Smooth muscle cell (in vitro differentiated cells): ENCODE measurements around the gene MUSTN1. TPM values are rescaled to one million over a fixed set of nuclear protein-coding genes. Genes with fewer than 3 reads are reported as not detected.

Experiments used
- DNase-seq: peaks from one replicate; lab custom pipeline; 2025; ENCODE audit not compliant: unreplicated experiment; lab: John Stamatoyannopoulos, UW
- H2AFZ ChIP-seq: fragments of 200-600 bp; sonication (generic); 2 replicates; pipeline ENCODE4 v1.6.0; 2016; ENCODE audit warnings: antibody characterized with exemption, low read depth, mild to moderate bottlenecking
- H3F3A ChIP-seq: fragments of 200-600 bp; sonication (generic); 2 replicates; pipeline ENCODE4 v1.6.0; 2017; ENCODE audit warnings: antibody characterized with exemption, low read depth
- H3K27ac ChIP-seq: fragments of 200-600 bp; sonication (generic); 2 replicates; pipeline ENCODE4 v1.5.1; 2016; ENCODE audit warnings: low read depth, mild to moderate bottlenecking
- H3K27me3 ChIP-seq: fragments of 200-600 bp; sonication (generic); 2 replicates; pipeline ENCODE4 v1.6.1; 2016; ENCODE audit warnings: low read depth, mild to moderate bottlenecking
- H3K36me3 ChIP-seq: fragments of 200-600 bp; sonication (generic); 2 replicates; pipeline ENCODE4 v1.5.1; 2016; ENCODE audit warnings: low read depth
- H3K4me1 ChIP-seq: fragments of 200-600 bp; sonication (generic); 2 replicates; pipeline ENCODE4 v1.5.1; 2016; ENCODE audit warnings: low read depth
- H3K4me2 ChIP-seq: fragments of 200-600 bp; sonication (generic); 2 replicates; pipeline ENCODE4 v1.6.0; 2016; ENCODE audit warnings: mild to moderate bottlenecking
- H3K4me3 ChIP-seq: fragments of 200-600 bp; sonication (generic); 2 replicates; pipeline ENCODE4 v1.5.1; 2016; ENCODE audit warnings: mild to moderate bottlenecking
- H3K79me2 ChIP-seq: fragments of 200-600 bp; sonication (generic); 2 replicates; pipeline ENCODE4 v1.6.0; 2016; ENCODE audit warnings: low read depth, mild to moderate bottlenecking
- H3K9ac ChIP-seq: fragments of 200-600 bp; sonication (generic); 2 replicates; pipeline ENCODE4 v1.6.0; 2016; ENCODE audit warnings: low read depth
- H3K9me3 ChIP-seq: fragments of 200-600 bp; sonication (generic); replicated peaks from 2 replicates; pipeline ENCODE4 v1.5.1; 2016; ENCODE audit warnings: low read depth
- H4K20me1 ChIP-seq: fragments of 200-600 bp; sonication (generic); 2 replicates; pipeline ENCODE4 v1.6.0; 2016; ENCODE audit warnings: low read depth
- CTCF ChIP-seq: fragments of 200-600 bp; sonication (generic); IDR thresholded peaks from 2 replicates; pipeline ENCODE4 v1.5.1; 2017; ENCODE audit warnings: borderline replicate concordance, mild to moderate bottlenecking, antibody characterized with exemption; ENCODE audit not compliant: insufficient read depth, poor library complexity, severe bottlenecking
- WGBS: methylation state at CpG from one replicate; pipeline ENCODE4 v1.1.7; 2016; ENCODE audit warnings: low lambda C conversion rate; 5-methylcytosine and 5-hydroxymethylcytosine counted together
- polyA plus RNA-seq: library from polyadenylated mRNA; unstranded; fragments of >200 nt; fragmentation: Nextera tagmentation; extraction: Ambion mirVana; gene quantifications from 2 replicates; pipeline ENCODE4 v1.2.1, GENCODE V29; 2016
- total RNA-seq: library from RNA; depleted of rRNA; stranded (reverse); fragments of >200 nt; gene quantifications from 2 replicates; pipeline ENCODE4 v1.2.3, GENCODE V29; 2014

The MUSTN1 gene
- total and polyA plus RNA-seq, 2 experiments from 2014 or later, result 0.30 to 2.2 TPM

- no peaks in the 10 kb centered on the region for H3F3A ChIP-seq
- H4K20me1 ChIP-seq, result no peaks in the 10 kb centered on the region
- H3K9ac ChIP-seq, result no peak overlapping the region
- no peaks in the 10 kb centered on the region for H3K4me1 ChIP-seq
- no peak overlapping the region for H2AFZ ChIP-seq
- no peak overlapping the region for H3K27ac ChIP-seq
- no peaks in the 10 kb centered on the region for H3K36me3 ChIP-seq
- no peak overlapping the region for H3K4me2 ChIP-seq
- 49% methylated on average over 11 of the region's 11 CpGs for WGBS
- no peak for DNase-seq
- no peak overlapping the region for H3K4me3 ChIP-seq
- no peaks in the 10 kb centered on the region for H3K9me3 ChIP-seq
- TF ChIP-seq CTCF, result peak; percentile 49
- H3K27me3 ChIP-seq, result no peaks in the 10 kb centered on the region
- H3K79me2 ChIP-seq, result no peaks in the 10 kb centered on the region
Measured at GRCh38 chr3:52820736-52821135, 14.1 kb downstream of the MUSTN1 start.

- no peaks in the 10 kb centered on the region for H3K36me3 ChIP-seq
- no peak overlapping the region for H3K4me3 ChIP-seq
- no peak overlapping the region for H3K4me2 ChIP-seq
- no peaks in the 10 kb centered on the region for H3K79me2 ChIP-seq
- H4K20me1 ChIP-seq, result no peaks in the 10 kb centered on the region
- no peaks in the 10 kb centered on the region for H3K27me3 ChIP-seq
- H2AFZ ChIP-seq, result no peak overlapping the region
- no peaks in the 10 kb centered on the region for H3F3A ChIP-seq
- no peaks in the 10 kb centered on the region for H3K9me3 ChIP-seq
- WGBS, result 93% methylated on average over 2 of the region's 2 CpGs
- no peaks in the 10 kb centered on the region for H3K4me1 ChIP-seq
- DNase-seq, result no peak
- H3K9ac ChIP-seq, result no peak overlapping the region
- TF ChIP-seq CTCF, result no peak
- no peak overlapping the region for H3K27ac ChIP-seq
Measured at GRCh38 chr3:52819936-52820335, 14.9 kb downstream of the MUSTN1 start.

GRCh38 chr3:52817860-52818259, 17.0 kb downstream of the MUSTN1 start:
- WGBS, result 98% methylated on average over 7 of the region's 7 CpGs

More at GRCh38 chr3:52817860-52818259, 17.0 kb downstream of the MUSTN1 start:
- Histone ChIP-seq H3K9me3 (no peaks in the 10 kb centered on the region), H3K27me3 (no peaks in the 10 kb centered on the region), H3K4me3 (no peak overlapping the region), H3K79me2 (no peaks in the 10 kb centered on the region), H3K27ac (no peak overlapping the region), H3K36me3 (no peaks in the 10 kb centered on the region), H3F3A (no peaks in the 10 kb centered on the region), H3K4me2 (no peak overlapping the region), H3K4me1 (no peaks in the 10 kb centered on the region), H3K9ac (no peak overlapping the region), H2AFZ (no peak overlapping the region), H4K20me1 (no peaks in the 10 kb centered on the region)
- no peak for TF ChIP-seq CTCF
- DNase-seq, result no peak
